CD4-positive, alpha-beta T cell treated with Interleukin-4 for 1 hour (primary cell): ENCODE results near the gene CORIN.
"Not testable (repeated sequence)": the region's sequence is repeated elsewhere in the genome, so short reads cannot be mapped to it uniquely, and the experiment has no call there.

Source experiments
- DNase-seq, 2 donors: peaks; one replicate each; pipeline ENCODE4 v3.0.0-alpha.2; 2020 to 2022

Gene CORIN

GRCh38 chr4:47762376-47763266 is 75.2 kb downstream of the CORIN start:
- DNase-seq: no peak

- not testable (repeated sequence) for DNase-seq
Observed at GRCh38 chr4:47753316-47753715, 84.6 kb downstream of the CORIN start.

- DNase-seq: no peak
Observed at GRCh38 chr4:47752214-47752613, 85.7 kb downstream of the CORIN start.

GRCh38 chr4:47750788-47751187 is 87.1 kb downstream of the CORIN start:
- no peak for DNase-seq

- no peak for DNase-seq
Observed at GRCh38 chr4:47749858-47750257, 88.0 kb downstream of the CORIN start.

- DNase-seq: no peak
Observed at GRCh38 chr4:47749060-47749459, 88.8 kb downstream of the CORIN start.

- DNase-seq: no peak
Observed at GRCh38 chr4:47747846-47748494, 89.9 kb downstream of the CORIN start.

GRCh38 chr4:47747211-47747610 is 90.7 kb downstream of the CORIN start:
- no peak for DNase-seq

- no peak for DNase-seq
Observed at GRCh38 chr4:47746122-47746521, 91.7 kb downstream of the CORIN start.

GRCh38 chr4:47744843-47745382 is 93.0 kb downstream of the CORIN start:
- no peak for DNase-seq

- no peak for DNase-seq
Observed at GRCh38 chr4:47744253-47744652, 93.6 kb downstream of the CORIN start.

- DNase-seq: no peak
Observed at GRCh38 chr4:47741200-47741599, 96.7 kb downstream of the CORIN start.

- no peak for DNase-seq
Observed at GRCh38 chr4:47737326-47737725, 100.5 kb downstream of the CORIN start.

GRCh38 chr4:47736555-47736954 is 101.3 kb downstream of the CORIN start:
- DNase-seq: no peak

- DNase-seq: no peak
Observed at GRCh38 chr4:47736146-47736545, 101.7 kb downstream of the CORIN start.

- DNase-seq: no peak
Observed at GRCh38 chr4:47733302-47734175, 104.3 kb downstream of the CORIN start.

GRCh38 chr4:47731182-47731581 is 106.7 kb downstream of the CORIN start:
- no peak for DNase-seq

- DNase-seq: no peak
Observed at GRCh38 chr4:47729131-47729680, 108.7 kb downstream of the CORIN start.

- no peak for DNase-seq
Observed at GRCh38 chr4:47721892-47722575, 115.8 kb downstream of the CORIN start.

GRCh38 chr4:47721485-47721884 is 116.4 kb downstream of the CORIN start:
- DNase-seq: no peak

GRCh38 chr4:47720787-47721186 is 117.1 kb downstream of the CORIN start:
- no peak for DNase-seq

- DNase-seq: no peak
Observed at GRCh38 chr4:47719576-47719975, 118.3 kb downstream of the CORIN start.
